GM12873 (cell line): ENCODE data around the gene FAM184A.

Experiments
- CTCF ChIP-seq: IDR thresholded peaks from 2 replicates; pipeline ENCODE4 v1.5.1; 2012; ENCODE audit warnings: low read depth, mild to moderate bottlenecking, moderate library complexity, low read length, control low read depth; ENCODE audit not compliant: insufficient read depth; ENCODE audit errors: missing control alignments

The FAM184A gene

GRCh38 chr6:119078376-119079282 lies at the start of gene FAM184A:
FAM184A (minus strand) TSS chr6:119078664; CDS start chr6:119078299, 365 bp downstream.
- TF ChIP-seq CTCF = peak; percentile 38

- TF ChIP-seq CTCF = no peak
Measured at GRCh38 chr6:119127627-119128026, 49.2 kb upstream of the FAM184A start.

GRCh38 chr6:119126826-119127225 lies 48.4 kb upstream of the FAM184A start:
- no peak for TF ChIP-seq CTCF

- no peak for TF ChIP-seq CTCF
Measured at GRCh38 chr6:119126140-119126539, 47.7 kb upstream of the FAM184A start.

- no peak for TF ChIP-seq CTCF
Measured at GRCh38 chr6:119125576-119125975, 47.1 kb upstream of the FAM184A start.

GRCh38 chr6:119124079-119124824 lies 45.8 kb upstream of the FAM184A start:
- no peak for TF ChIP-seq CTCF

GRCh38 chr6:119122336-119122735 lies 43.9 kb upstream of the FAM184A start:
- no peak for TF ChIP-seq CTCF
